NCI-H748 (cell line): ENCODE measurements around the gene PDIA2.

Source experiments
- DNase-seq: peaks from one replicate; lab custom pipeline; 2025; ENCODE audit not compliant: unreplicated experiment; lab: John Stamatoyannopoulos, UW

The PDIA2 gene

GRCh38 chr16:296806-297510, 14.0 kb downstream of the PDIA2 start:
- no peak for DNase-seq

GRCh38 chr16:297832-298231, 14.9 kb downstream of the PDIA2 start:
- DNase-seq = no peak

GRCh38 chr16:301235-301634, 18.3 kb downstream of the PDIA2 start:
- DNase-seq = no peak

- no peak for DNase-seq
Measured at GRCh38 chr16:301950-302349, 19.0 kb downstream of the PDIA2 start.

- DNase-seq = no peak
Measured at GRCh38 chr16:303760-304505, 21.0 kb downstream of the PDIA2 start.

- no peak for DNase-seq
Measured at GRCh38 chr16:305916-306626, 23.1 kb downstream of the PDIA2 start.

GRCh38 chr16:306911-307370, 24.0 kb downstream of the PDIA2 start:
- DNase-seq = peak; percentile 6

- no peak for DNase-seq
Measured at GRCh38 chr16:307691-308312, 24.8 kb downstream of the PDIA2 start.

GRCh38 chr16:309476-309875, 26.5 kb downstream of the PDIA2 start:
- no peak for DNase-seq

- no peak for DNase-seq
Measured at GRCh38 chr16:311725-312124, 28.8 kb downstream of the PDIA2 start.

- no peak for DNase-seq
Measured at GRCh38 chr16:314351-314750, 31.4 kb downstream of the PDIA2 start.

- no peak for DNase-seq
Measured at GRCh38 chr16:314795-315299, 31.9 kb downstream of the PDIA2 start.

- no peak for DNase-seq
Measured at GRCh38 chr16:316741-317464, 33.9 kb downstream of the PDIA2 start.

- no peak for DNase-seq
Measured at GRCh38 chr16:317583-317982, 34.6 kb downstream of the PDIA2 start.

- no peak for DNase-seq
Measured at GRCh38 chr16:318628-319027, 35.7 kb downstream of the PDIA2 start.

- DNase-seq = no peak
Measured at GRCh38 chr16:320206-320605, 37.2 kb downstream of the PDIA2 start.

- DNase-seq = no peak
Measured at GRCh38 chr16:321532-321931, 38.6 kb downstream of the PDIA2 start.

GRCh38 chr16:322476-323143, 39.6 kb downstream of the PDIA2 start:
- DNase-seq = no peak

GRCh38 chr16:324201-324450, 41.2 kb downstream of the PDIA2 start:
- no peak for DNase-seq
